WERI-Rb-1 (cell line): ENCODE data around the gene ROR1.

ENCODE experiments used
- DNase-seq: peaks from one replicate; pipeline ENCODE4 v3.0.0-alpha.2; 2020
- H3K27ac ChIP-seq: fragments of 250-450 bp; sonication (Bioruptor Pico); 2 replicates; pipeline ENCODE4 v1.5.1; 2020; ENCODE audit warnings: mild to moderate bottlenecking, moderate library complexity
- H3K27me3 ChIP-seq: fragments of 250-450 bp; sonication (Bioruptor Pico); 2 replicates; pipeline ENCODE4 v1.5.1; 2021; ENCODE audit warnings: mild to moderate bottlenecking, low read depth, moderate library complexity; ENCODE audit not compliant: insufficient read depth, severe bottlenecking
- H3K36me3 ChIP-seq: fragments of 250-450 bp; sonication (Bioruptor Pico); 2 replicates; pipeline ENCODE4 v1.5.1; 2020; ENCODE audit warnings: mild to moderate bottlenecking, moderate library complexity
- H3K4me3 ChIP-seq: 2 replicates; pipeline ENCODE4 v1.5.1; 2011; ENCODE audit warnings: low read depth, mild to moderate bottlenecking, control low read depth, low read length
- H3K9me3 ChIP-seq: fragments of 250-450 bp; sonication (Bioruptor Pico); 2 replicates; pipeline ENCODE4 v1.5.1; 2021; ENCODE audit warnings: mild to moderate bottlenecking, moderate library complexity; ENCODE audit not compliant: severe bottlenecking
- CTCF ChIP-seq: IDR thresholded peaks from 2 replicates; pipeline ENCODE4 v1.5.1; 2011; ENCODE audit warnings: low read depth, mild to moderate bottlenecking, control low read depth, inconsistent platforms, low read length

The ROR1 gene

GRCh38 chr1:63982201-63982600 is 208.4 kb downstream of the ROR1 start:
- Histone ChIP-seq H3K4me3 (no peak overlapping the region), H3K9me3 (no peaks in the 10 kb centered on the region), H3K27me3 (no peaks in the 10 kb centered on the region), H3K36me3 (no peaks in the 10 kb centered on the region), H3K27ac (no peak overlapping the region)
- DNase-seq: no peak
- TF ChIP-seq CTCF: no peak

GRCh38 chr1:63983391-63984256 is 209.8 kb downstream of the ROR1 start:
- no peak overlapping the region for H3K4me3 ChIP-seq
- TF ChIP-seq CTCF: no peak
- no peaks in the 10 kb centered on the region for H3K27me3 ChIP-seq
- no peak for DNase-seq
- H3K27ac ChIP-seq: no peak overlapping the region
- H3K9me3 ChIP-seq: no peaks in the 10 kb centered on the region
- no peaks in the 10 kb centered on the region for H3K36me3 ChIP-seq

GRCh38 chr1:63984257-63984929 is 210.6 kb downstream of the ROR1 start:
- TF ChIP-seq CTCF: no peak
- Histone ChIP-seq H3K27me3 (no peaks in the 10 kb centered on the region), H3K9me3 (no peaks in the 10 kb centered on the region), H3K27ac (no peak overlapping the region), H3K36me3 (no peaks in the 10 kb centered on the region), H3K4me3 (no peak overlapping the region)
- no peak for DNase-seq

- DNase-seq: no peak
- Histone ChIP-seq H3K27ac (no peak overlapping the region), H3K9me3 (no peaks in the 10 kb centered on the region), H3K4me3 (no peak overlapping the region), H3K27me3 (no peaks in the 10 kb centered on the region), H3K36me3 (no peaks in the 10 kb centered on the region)
- TF ChIP-seq CTCF: no peak
Observed at GRCh38 chr1:63984930-63985290, 211.1 kb downstream of the ROR1 start.

GRCh38 chr1:63987014-63987627 is 213.3 kb downstream of the ROR1 start:
- TF ChIP-seq CTCF: no peak

More at GRCh38 chr1:63987014-63987627, 213.3 kb downstream of the ROR1 start:
- H3K36me3 ChIP-seq: no peaks in the 10 kb centered on the region
- H3K4me3 ChIP-seq: no peak overlapping the region
- H3K27me3 ChIP-seq: no peaks in the 10 kb centered on the region
- H3K9me3 ChIP-seq: no peaks in the 10 kb centered on the region
- no peak overlapping the region for H3K27ac ChIP-seq
- no peak for DNase-seq
